ENCODE results near the gene HAPLN3. TPM values are rescaled to one million over a fixed set of nuclear protein-coding genes. Genes with fewer than 3 reads are reported as not detected.
"Not testable (repeated sequence)": the region's sequence is repeated elsewhere in the genome, so short reads cannot be mapped to it uniquely, and the experiment has no call there.

Gene HAPLN3, protein sequence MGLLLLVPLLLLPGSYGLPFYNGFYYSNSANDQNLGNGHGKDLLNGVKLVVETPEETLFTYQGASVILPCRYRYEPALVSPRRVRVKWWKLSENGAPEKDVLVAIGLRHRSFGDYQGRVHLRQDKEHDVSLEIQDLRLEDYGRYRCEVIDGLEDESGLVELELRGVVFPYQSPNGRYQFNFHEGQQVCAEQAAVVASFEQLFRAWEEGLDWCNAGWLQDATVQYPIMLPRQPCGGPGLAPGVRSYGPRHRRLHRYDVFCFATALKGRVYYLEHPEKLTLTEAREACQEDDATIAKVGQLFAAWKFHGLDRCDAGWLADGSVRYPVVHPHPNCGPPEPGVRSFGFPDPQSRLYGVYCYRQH
- 1 to 10 TPM in 1 of 6 experiments, under 1 TPM in 4, not detected in 1; 0.12 to 1.2 (median 0.25) TPM for total RNA-seq
- long read RNA-seq: 0 reads

DNA sequence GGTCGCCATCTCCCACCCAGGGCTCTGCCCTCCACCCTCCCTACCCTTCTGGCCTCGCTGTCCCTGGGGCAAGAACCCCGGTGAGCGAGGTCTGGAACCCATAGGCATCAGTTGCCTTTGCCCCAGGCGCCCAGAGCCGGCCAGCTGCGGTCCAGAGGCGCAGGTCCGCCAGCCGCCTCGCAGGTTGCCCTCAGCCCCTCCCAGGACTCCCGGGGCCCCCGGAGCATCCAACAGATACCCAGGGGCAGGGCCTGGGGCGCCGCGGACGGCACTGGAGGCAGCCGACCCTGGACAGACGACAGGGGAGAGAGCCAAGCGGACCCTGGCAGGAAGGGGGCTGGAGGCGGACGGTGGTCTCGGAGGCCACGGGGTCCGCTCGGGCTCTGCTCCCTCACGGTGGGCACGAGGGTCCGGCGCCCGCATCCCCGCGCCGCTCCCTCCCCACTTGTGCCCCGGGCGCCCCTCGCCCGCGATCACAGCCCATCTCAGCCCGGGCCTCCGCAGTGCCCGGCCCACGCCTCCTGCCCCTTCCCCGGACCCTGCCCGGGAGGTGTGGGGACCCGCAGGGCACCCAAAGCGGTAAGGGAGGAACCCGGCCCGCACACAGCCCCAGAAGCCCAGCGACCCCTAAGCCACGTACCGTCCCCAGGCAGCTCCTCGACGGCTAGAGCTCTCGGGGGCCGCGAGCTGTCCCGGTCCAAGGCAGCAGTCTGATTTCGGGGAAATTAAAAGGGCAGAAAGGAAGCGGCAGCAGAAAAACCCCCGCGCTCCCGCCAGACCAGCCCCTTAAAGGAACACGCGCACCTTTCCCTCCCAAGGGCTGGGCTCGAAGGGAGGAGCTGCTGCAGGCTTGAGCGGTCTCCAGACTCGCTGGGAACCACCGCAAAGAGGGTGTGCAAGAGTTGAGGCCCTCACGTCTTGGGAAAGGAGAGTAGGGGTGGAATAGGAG is at the start of gene HAPLN3:
Gene HAPLN3 (minus strand): TSS at position 726 of the 949 bp plus-strand sequence. CDS start 8,246 bp downstream, outside the sequence.
- TF ChIP-seq, protein P1, sequence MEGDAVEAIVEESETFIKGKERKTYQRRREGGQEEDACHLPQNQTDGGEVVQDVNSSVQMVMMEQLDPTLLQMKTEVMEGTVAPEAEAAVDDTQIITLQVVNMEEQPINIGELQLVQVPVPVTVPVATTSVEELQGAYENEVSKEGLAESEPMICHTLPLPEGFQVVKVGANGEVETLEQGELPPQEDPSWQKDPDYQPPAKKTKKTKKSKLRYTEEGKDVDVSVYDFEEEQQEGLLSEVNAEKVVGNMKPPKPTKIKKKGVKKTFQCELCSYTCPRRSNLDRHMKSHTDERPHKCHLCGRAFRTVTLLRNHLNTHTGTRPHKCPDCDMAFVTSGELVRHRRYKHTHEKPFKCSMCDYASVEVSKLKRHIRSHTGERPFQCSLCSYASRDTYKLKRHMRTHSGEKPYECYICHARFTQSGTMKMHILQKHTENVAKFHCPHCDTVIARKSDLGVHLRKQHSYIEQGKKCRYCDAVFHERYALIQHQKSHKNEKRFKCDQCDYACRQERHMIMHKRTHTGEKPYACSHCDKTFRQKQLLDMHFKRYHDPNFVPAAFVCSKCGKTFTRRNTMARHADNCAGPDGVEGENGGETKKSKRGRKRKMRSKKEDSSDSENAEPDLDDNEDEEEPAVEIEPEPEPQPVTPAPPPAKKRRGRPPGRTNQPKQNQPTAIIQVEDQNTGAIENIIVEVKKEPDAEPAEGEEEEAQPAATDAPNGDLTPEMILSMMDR (IDR thresholded peaks at IDR 0.05): no peak
- TF ChIP-seq POLR2A (IDR thresholded peaks at IDR 0.05): no peak
- 4% methylated on average over 27 of the region's 70 CpGs for WGBS (ENCODE audit: insufficient coverage, low coverage, low lambda C conversion rate, missing lambda C conversion rate)
- intact Hi-C loops (cut with DNase I): no loop called here

DNA sequence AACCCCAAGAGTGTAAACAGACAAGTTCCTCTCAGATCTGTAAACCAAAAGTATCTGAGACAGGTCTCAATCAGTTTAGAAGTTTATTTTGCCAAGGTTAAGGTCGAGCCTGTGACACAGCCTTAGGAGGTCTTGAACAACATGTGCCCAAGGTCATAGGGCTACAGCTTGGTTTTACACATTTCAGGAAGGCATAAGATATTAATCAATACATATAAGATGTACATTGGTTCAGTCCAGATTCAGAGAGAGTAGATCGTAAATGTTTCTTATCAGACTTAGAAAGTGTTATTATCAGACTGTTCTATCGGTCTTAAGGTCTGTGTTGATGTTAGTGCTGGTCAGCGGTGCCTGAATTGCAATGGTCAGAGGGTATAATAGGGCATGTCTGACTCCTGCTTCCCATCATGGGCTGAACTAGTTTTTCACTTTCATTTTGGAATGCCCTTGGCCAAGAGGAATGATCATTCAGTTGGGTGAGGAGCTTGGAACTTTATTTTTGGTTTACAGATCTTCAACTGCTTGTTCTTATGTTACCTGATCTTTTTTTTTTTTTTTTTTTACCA is 44.8 kb upstream of the HAPLN3 start:
- H3K27me3 ChIP-seq: no peaks in the 10 kb centered on the region
- no peak for TF ChIP-seq POLR2A (IDR thresholded peaks at IDR 0.05)
- TF ChIP-seq, protein P1 (IDR thresholded peaks at IDR 0.05): no peak
- intact Hi-C loops (cut with DNase I): no loop called here
- H3K4me3 ChIP-seq: no peak overlapping the region
- no peak overlapping the region for H3K27ac ChIP-seq
- no peaks in the 10 kb centered on the region for H3K36me3 ChIP-seq
- no peaks in the 10 kb centered on the region for H3K9me3 ChIP-seq
- WGBS (ENCODE audit: insufficient coverage, low coverage, low lambda C conversion rate, missing lambda C conversion rate): 59% methylated on average over 4 of the region's 4 CpGs
- no peak for ATAC-seq
- H3K4me1 ChIP-seq: no peaks in the 10 kb centered on the region
- no peak for DNase-seq

More for the DNA sequence above, at the start of gene HAPLN3:
- DNase-seq (no peak), ATAC-seq (peak in 3 of 4 donors; percentile 8 to 16 (median 10))
- no peaks in the 10 kb centered on the region for H3K36me3 ChIP-seq
- H3K27ac ChIP-seq: no peak within 1 kb of the TSS
- peaks cover 0 to 16% (median 0%) of the 10 kb centered on the region in 4 donors for H3K4me1 ChIP-seq
- peaks cover 0 to 11% of the 10 kb centered on the region in 2 donors for H3K27me3 ChIP-seq
- H3K9me3 ChIP-seq: no peaks in the 10 kb centered on the region
- H3K4me3 ChIP-seq: peak within 1 kb of the TSS; percentile 21 to 43 (median 29)

DNA sequence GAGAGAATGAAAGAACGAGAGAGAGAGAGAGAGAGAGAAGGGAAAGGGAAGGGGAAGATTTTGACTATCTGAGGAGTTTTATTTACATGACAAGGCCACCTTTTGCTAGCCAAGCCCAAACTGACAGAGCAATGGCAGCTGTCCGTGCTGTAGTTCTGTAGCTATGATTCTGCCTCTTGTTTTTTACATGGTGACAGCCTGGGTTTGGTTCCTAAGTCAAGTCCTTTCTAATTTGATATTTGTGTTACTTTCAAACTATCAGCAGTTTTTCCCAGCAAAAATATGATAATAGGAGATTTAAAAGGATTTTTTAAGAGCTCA is 44.1 kb upstream of the HAPLN3 start:
- no peaks in the 10 kb centered on the region for H3K9me3 ChIP-seq
- H3K27me3 ChIP-seq: no peaks in the 10 kb centered on the region
- ATAC-seq (no peak), DNase-seq (no peak)
- TF ChIP-seq POLR2A (IDR thresholded peaks at IDR 0.05): no peak
- TF ChIP-seq, protein P1 (IDR thresholded peaks at IDR 0.05): no peak
- no peaks in the 10 kb centered on the region for H3K4me1 ChIP-seq
- H3K36me3 ChIP-seq: no peaks in the 10 kb centered on the region
- intact Hi-C loops (cut with DNase I): no loop called here
- no peak overlapping the region for H3K4me3 ChIP-seq
- H3K27ac ChIP-seq: no peak overlapping the region
- WGBS (ENCODE audit: insufficient coverage, low coverage, low lambda C conversion rate, missing lambda C conversion rate): 77% methylated on average over 2 of the region's 2 CpGs

DNA sequence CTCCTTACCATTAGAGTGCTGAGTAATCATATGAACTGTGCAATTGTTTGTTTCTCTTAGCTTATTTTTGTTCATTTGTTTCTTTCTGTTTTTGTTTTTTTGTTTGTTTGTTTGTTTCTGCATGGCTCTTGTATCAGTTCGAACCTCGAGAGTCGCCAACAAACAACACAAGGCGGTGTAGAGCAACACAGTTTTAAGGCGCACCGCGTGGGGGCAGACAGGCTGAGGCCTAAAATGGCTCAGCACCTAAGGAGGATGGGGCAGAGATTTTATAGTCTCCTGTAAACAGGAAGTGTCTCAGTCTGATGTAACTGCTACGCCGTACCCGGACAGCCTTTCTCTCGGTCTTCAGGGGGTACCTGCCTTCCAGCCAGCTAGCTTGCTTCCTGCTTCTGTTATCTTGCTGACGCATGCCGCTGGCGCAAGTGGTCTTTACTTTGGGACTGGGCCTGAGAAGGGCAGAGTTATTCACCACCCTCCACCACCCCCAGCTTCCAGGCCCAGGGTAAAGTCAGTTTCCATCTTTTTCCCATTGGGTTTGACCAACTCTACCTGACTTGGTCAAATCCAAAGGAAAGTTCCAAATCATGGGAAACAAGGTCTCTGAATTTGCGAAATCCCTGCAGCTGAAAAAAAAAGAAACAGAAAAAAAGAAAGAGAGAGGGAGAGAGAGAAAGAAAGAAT is 43.6 kb upstream of the HAPLN3 start:
- no peaks in the 10 kb centered on the region for H3K9me3 ChIP-seq

DNA sequence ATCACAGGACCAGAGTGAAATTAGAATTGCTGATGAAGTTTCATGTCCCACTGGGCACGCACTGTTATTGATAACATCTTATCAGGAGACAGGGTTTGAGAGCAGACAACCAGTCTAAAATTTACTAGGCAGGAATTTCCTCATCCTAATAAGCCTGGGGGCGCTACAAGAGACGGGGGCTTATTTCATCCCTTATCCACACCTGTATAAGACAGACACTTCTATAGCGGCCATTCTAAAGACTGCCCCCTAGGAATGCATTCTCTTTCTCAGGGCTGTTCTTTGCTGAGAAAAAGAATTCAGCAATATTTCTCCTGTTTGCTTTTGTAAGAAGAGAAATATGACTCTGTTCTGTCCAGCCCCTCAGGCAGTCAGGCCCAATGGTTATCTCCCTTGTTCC is 39.1 kb upstream of the HAPLN3 start:
- H3K27me3 ChIP-seq; H3K27ac ChIP-seq; H3K36me3 ChIP-seq; DNase-seq; ATAC-seq; H3K9me3 ChIP-seq; H3K4me3 ChIP-seq; H3K4me1 ChIP-seq; intact Hi-C loops (cut with DNase I): not testable (repeated sequence)
- 75% methylated on average over 3 of the region's 4 CpGs for WGBS (ENCODE audit: insufficient coverage, low coverage, low lambda C conversion rate, missing lambda C conversion rate)

More for the DNA sequence above, 43.6 kb upstream of the HAPLN3 start:
- Histone ChIP-seq H3K36me3 (no peaks in the 10 kb centered on the region), H3K27ac (no peak overlapping the region), H3K27me3 (no peaks in the 10 kb centered on the region), H3K4me3 (no peak overlapping the region), H3K4me1 (no peaks in the 10 kb centered on the region)
- 68% methylated on average over 11 of the region's 15 CpGs for WGBS (ENCODE audit: insufficient coverage, low coverage, low lambda C conversion rate, missing lambda C conversion rate)
- intact Hi-C loops (cut with DNase I): no loop called here
- DNase-seq: no peak
- no peak for TF ChIP-seq POLR2A (IDR thresholded peaks at IDR 0.05)
- TF ChIP-seq, protein P1 (IDR thresholded peaks at IDR 0.05): no peak
- ATAC-seq: no peak
